Measurements from ENCODE around the gene WIPF2. TPM values are rescaled to one million over a fixed set of nuclear protein-coding genes. Genes with fewer than 3 reads are reported as not detected.

WIPF2 gene
- total and polyA plus RNA-seq, 2 experiments from 2014 or later = 10.3 to 23.8 TPM

- Histone ChIP-seq H3K27ac (peak overlapping the region; percentile 87), H2AFZ (no peak overlapping the region), H3K27me3 (no peaks in the 10 kb centered on the region), H3K36me3 (replicated peaks; ENCODE audit: insufficient read depth, low read depth) (no peaks in the 10 kb centered on the region), H3K79me2 (peaks cover 100% of the 10 kb centered on the region), H3K9me3 (ENCODE audit: low read depth) (no peaks in the 10 kb centered on the region), H3K4me3 (no peak overlapping the region), H3K4me2 (peak overlapping the region; percentile 87), H3K4me1 (ENCODE audit: insufficient read depth) (peaks cover 82% of the 10 kb centered on the region), H3K9me2 (replicated peaks; ENCODE audit: insufficient read depth) (no peaks in the 10 kb centered on the region), H4K20me1 (ENCODE audit: insufficient read depth, poor library complexity, severe bottlenecking) (peaks cover 87% of the 10 kb centered on the region)
- no peak for DNase-seq (ENCODE audit: low spot score)
- TF ChIP-seq EZH2 (IDR thresholded peaks at IDR 0.05; ENCODE audit: borderline replicate concordance) = no peak
- no peak for TF ChIP-seq EZH2phosphoT487 (IDR thresholded peaks at IDR 0.05; ENCODE audit: low read depth, severe bottlenecking, unreplicated experiment)
- TF ChIP-seq, protein P1, sequence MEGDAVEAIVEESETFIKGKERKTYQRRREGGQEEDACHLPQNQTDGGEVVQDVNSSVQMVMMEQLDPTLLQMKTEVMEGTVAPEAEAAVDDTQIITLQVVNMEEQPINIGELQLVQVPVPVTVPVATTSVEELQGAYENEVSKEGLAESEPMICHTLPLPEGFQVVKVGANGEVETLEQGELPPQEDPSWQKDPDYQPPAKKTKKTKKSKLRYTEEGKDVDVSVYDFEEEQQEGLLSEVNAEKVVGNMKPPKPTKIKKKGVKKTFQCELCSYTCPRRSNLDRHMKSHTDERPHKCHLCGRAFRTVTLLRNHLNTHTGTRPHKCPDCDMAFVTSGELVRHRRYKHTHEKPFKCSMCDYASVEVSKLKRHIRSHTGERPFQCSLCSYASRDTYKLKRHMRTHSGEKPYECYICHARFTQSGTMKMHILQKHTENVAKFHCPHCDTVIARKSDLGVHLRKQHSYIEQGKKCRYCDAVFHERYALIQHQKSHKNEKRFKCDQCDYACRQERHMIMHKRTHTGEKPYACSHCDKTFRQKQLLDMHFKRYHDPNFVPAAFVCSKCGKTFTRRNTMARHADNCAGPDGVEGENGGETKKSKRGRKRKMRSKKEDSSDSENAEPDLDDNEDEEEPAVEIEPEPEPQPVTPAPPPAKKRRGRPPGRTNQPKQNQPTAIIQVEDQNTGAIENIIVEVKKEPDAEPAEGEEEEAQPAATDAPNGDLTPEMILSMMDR (IDR thresholded peaks at IDR 0.05; ENCODE audit: poor library complexity) = no peak
- 80% methylated on average over 10 of the region's 10 CpGs for WGBS (ENCODE audit: low lambda C conversion rate, missing lambda C conversion rate)
Observed at GRCh38 chr17:40323391-40324381, 104.6 kb downstream of the WIPF2 start.

- Histone ChIP-seq H3K27me3 (no peaks in the 10 kb centered on the region), H3K36me3 (replicated peaks; ENCODE audit: insufficient read depth, low read depth) (no peaks in the 10 kb centered on the region), H3K9me3 (ENCODE audit: low read depth) (no peaks in the 10 kb centered on the region), H3K4me1 (ENCODE audit: insufficient read depth) (peaks cover 75% of the 10 kb centered on the region), H3K9me2 (replicated peaks; ENCODE audit: insufficient read depth) (no peaks in the 10 kb centered on the region), H3K79me2 (peaks cover 100% of the 10 kb centered on the region), H2AFZ (no peak overlapping the region), H3K27ac (no peak overlapping the region), H3K4me2 (no peak overlapping the region), H3K4me3 (no peak overlapping the region), H4K20me1 (ENCODE audit: insufficient read depth, poor library complexity, severe bottlenecking) (peaks cover 74% of the 10 kb centered on the region)
- DNase-seq (ENCODE audit: low spot score) = no peak
- TF ChIP-seq EZH2phosphoT487 (IDR thresholded peaks at IDR 0.05; ENCODE audit: low read depth, severe bottlenecking, unreplicated experiment) = no peak
- no peak for TF ChIP-seq EZH2 (IDR thresholded peaks at IDR 0.05; ENCODE audit: borderline replicate concordance)
- TF ChIP-seq, protein P1 (IDR thresholded peaks at IDR 0.05; ENCODE audit: poor library complexity) = no peak
- 91% methylated on average over 13 of the region's 13 CpGs for WGBS (ENCODE audit: low lambda C conversion rate, missing lambda C conversion rate)
Observed at GRCh38 chr17:40325156-40326013, 106.3 kb downstream of the WIPF2 start.

GRCh38 chr17:40326014-40326831 lies 107.1 kb downstream of the WIPF2 start:
- TF ChIP-seq EZH2phosphoT487 (IDR thresholded peaks at IDR 0.05; ENCODE audit: low read depth, severe bottlenecking, unreplicated experiment) = no peak
- TF ChIP-seq EZH2 (IDR thresholded peaks at IDR 0.05; ENCODE audit: borderline replicate concordance) = no peak
- TF ChIP-seq, protein P1 (IDR thresholded peaks at IDR 0.05; ENCODE audit: poor library complexity) = no peak
- Histone ChIP-seq H3K27ac (no peak overlapping the region), H3K27me3 (no peaks in the 10 kb centered on the region), H3K79me2 (peaks cover 100% of the 10 kb centered on the region), H3K9me2 (replicated peaks; ENCODE audit: insufficient read depth) (no peaks in the 10 kb centered on the region), H3K4me1 (ENCODE audit: insufficient read depth) (peaks cover 75% of the 10 kb centered on the region), H3K9me3 (ENCODE audit: low read depth) (no peaks in the 10 kb centered on the region), H3K4me3 (no peak overlapping the region), H3K36me3 (replicated peaks; ENCODE audit: insufficient read depth, low read depth) (no peaks in the 10 kb centered on the region), H4K20me1 (ENCODE audit: insufficient read depth, poor library complexity, severe bottlenecking) (peaks cover 66% of the 10 kb centered on the region), H2AFZ (no peak overlapping the region), H3K4me2 (peak overlapping the region; percentile 16)
- WGBS (ENCODE audit: low lambda C conversion rate, missing lambda C conversion rate) = 80% methylated on average over 16 of the region's 17 CpGs
- no peak for DNase-seq (ENCODE audit: low spot score)

Measured in hepatocyte (in vitro differentiated cells).